Measurements from ENCODE around the gene PINLYP. TPM values are rescaled to one million over a fixed set of nuclear protein-coding genes. Genes with fewer than 3 reads are reported as not detected.

PINLYP gene
- polyA plus RNA-seq, 2 of the 4 experiments (the other 2 are of a cell fraction): 0.27 TPM; not detected in 1

GRCh38 chr19:43538922-43539321 lies 36.7 kb upstream of the PINLYP start:
- no peak for TF ChIP-seq FOXS1 (CRISPR knock-in tag; IDR thresholded peaks at IDR 0.05)
- TF ChIP-seq NFE2L2 (conservative IDR thresholded peaks at IDR 0.05; ENCODE audit: low read length): no peak
- TF ChIP-seq ELK1 (IDR thresholded peaks at IDR 0.05; ENCODE audit: low read depth, low read length): no peak
- TF ChIP-seq ZC3H11A (IDR thresholded peaks at IDR 0.05): no peak
- no peak overlapping the region for H3K27ac ChIP-seq
- ChIA-PET CTCF (interaction anchor here (0.6 to 15.3 kb wide), 4 partner anchors 17 to 783 kb away, joined by 3 to 167 read pairs (median 3); no protein-coding TSS in a partner anchor), POLR2A (no interaction called here)
- no peak overlapping the region for H3K4me2 ChIP-seq
- no peaks in the 10 kb centered on the region for H3K4me1 ChIP-seq
- H3K9me3 ChIP-seq: no peaks in the 10 kb centered on the region
- ATAC-seq (no peak), DNase-seq (ENCODE audit: low read depth in 1 of 2, low spot score in 1 of 2) (no peak), FAIRE-seq (peak; percentile 95)
- no peak overlapping the region for H3K4me3 ChIP-seq

- Histone ChIP-seq H3K27ac (no peak overlapping the region), H3K4me2 (no peak overlapping the region), H3K9me3 (no peaks in the 10 kb centered on the region), H3K4me1 (no peaks in the 10 kb centered on the region), H3K4me3 (no peak overlapping the region)
- TF ChIP-seq KDM5A (IDR thresholded peaks at IDR 0.05) (no peak), CTCF (IDR thresholded peaks at IDR 0.05) (no peak), ELK1 (IDR thresholded peaks at IDR 0.05; ENCODE audit: low read depth, low read length) (no peak), FOXS1 (CRISPR knock-in tag; IDR thresholded peaks at IDR 0.05) (no peak), E2F6 (IDR thresholded peaks at IDR 0.05; ENCODE audit: borderline replicate concordance, low read depth) (no peak), HES2 (IDR thresholded peaks at IDR 0.05) (no peak), ZFP36 (IDR thresholded peaks at IDR 0.05; ENCODE audit: borderline replicate concordance, partially characterized antibody) (no peak), MAX (IDR thresholded peaks at IDR 0.05) (no peak), CEBPB (IDR thresholded peaks at IDR 0.05) (no peak), PBX3 (IDR thresholded peaks at IDR 0.05) (no peak), RCOR1 (IDR thresholded peaks at IDR 0.05; ENCODE audit: low read depth, low read length) (no peak), HOXA7 (CRISPR knock-in tag; IDR thresholded peaks at IDR 0.05) (no peak), CBX2 (IDR thresholded peaks at IDR 0.05; ENCODE audit: borderline replicate concordance, low read depth) (no peak), HEYL (CRISPR knock-in tag; IDR thresholded peaks at IDR 0.05) (no peak), GATA3 (IDR thresholded peaks at IDR 0.05; ENCODE audit: borderline replicate concordance) (no peak), HOXB13 (CRISPR knock-in tag; IDR thresholded peaks at IDR 0.05; ENCODE audit: low read depth) (no peak), CHD2 (IDR thresholded peaks at IDR 0.05; ENCODE audit: low read length, partially characterized antibody) (no peak), KDM1A (IDR thresholded peaks at IDR 0.05; ENCODE audit: low read depth) (no peak)
- ChIA-PET POLR2A (no interaction called here), CTCF (interaction anchor here (1.6 to 15.3 kb wide), 2 partner anchors 16 to 20 kb away, joined by 4 to 167 read pairs; no protein-coding TSS in a partner anchor)
- ATAC-seq: no peak
- DNase-seq (ENCODE audit: low read depth in 1 of 2, low spot score in 1 of 2): no peak
- WGBS (ENCODE audit: missing lambda C conversion rate): 62% methylated on average over 3 of the region's 3 CpGs
- no peak for FAIRE-seq
Measured at GRCh38 chr19:43540381-43540780, 35.2 kb upstream of the PINLYP start.

Data from A549 (cell line).